GM21367 (cell line): ENCODE measurements around the gene AVPR2.

ENCODE experiments used
- ATAC-seq: cut with Tn5 transposase; IDR thresholded peaks from one replicate; pipeline ENCODE4 v1.9.1; 2021; ENCODE audit not compliant: unreplicated experiment

AVPR2 gene

GRCh38 chrX:153870791-153871360 is 33.6 kb upstream of the AVPR2 start:
- no peak for ATAC-seq

- no peak for ATAC-seq
These were observed 33.0 kb upstream of the AVPR2 start for GRCh38 chrX:153871451-153871850.

GRCh38 chrX:153871946-153872878 is 32.3 kb upstream of the AVPR2 start:
- no peak for ATAC-seq

GRCh38 chrX:153873282-153874084 is 31.0 kb upstream of the AVPR2 start:
- ATAC-seq = no peak

GRCh38 chrX:153874085-153874365 is 30.4 kb upstream of the AVPR2 start:
- no peak for ATAC-seq

GRCh38 chrX:153874366-153875125 is 29.9 kb upstream of the AVPR2 start:
- ATAC-seq = no peak

GRCh38 chrX:153875391-153876111 is 28.9 kb upstream of the AVPR2 start:
- no peak for ATAC-seq

- no peak for ATAC-seq
These were observed 28.4 kb upstream of the AVPR2 start for GRCh38 chrX:153876112-153876491.

GRCh38 chrX:153877571-153878261 is 26.8 kb upstream of the AVPR2 start:
- ATAC-seq = no peak

- no peak for ATAC-seq
These were observed 26.1 kb upstream of the AVPR2 start for GRCh38 chrX:153878345-153878744.

- no peak for ATAC-seq
These were observed 25.4 kb upstream of the AVPR2 start for GRCh38 chrX:153878969-153879653.

GRCh38 chrX:153879741-153880439 is 24.6 kb upstream of the AVPR2 start:
- no peak for ATAC-seq

GRCh38 chrX:153880440-153880815 is 24.0 kb upstream of the AVPR2 start:
- ATAC-seq = no peak

GRCh38 chrX:153881281-153881680 is 23.2 kb upstream of the AVPR2 start:
- ATAC-seq = no peak

- no peak for ATAC-seq
These were observed 22.4 kb upstream of the AVPR2 start for GRCh38 chrX:153882086-153882498.

- no peak for ATAC-seq
These were observed 21.9 kb upstream of the AVPR2 start for GRCh38 chrX:153882557-153882956.

- ATAC-seq = no peak
These were observed 21.2 kb upstream of the AVPR2 start for GRCh38 chrX:153883163-153883843.

GRCh38 chrX:153884136-153884535 is 20.3 kb upstream of the AVPR2 start:
- no peak for ATAC-seq
